Heart left ventricle (tissue), 16 donors: ENCODE measurements around the gene ORAI2. TPM values are rescaled to one million over a fixed set of nuclear protein-coding genes. Genes with fewer than 3 reads are reported as not detected.

Source experiments
- ATAC-seq, 4 donors: fragments of 200-7000 bp; cut with Tn5 transposase; one replicate each; pipeline ENCODE4 v1.9.1; 2020 to 2022; ENCODE audit warnings: moderate library complexity in 4 of 4, mild to moderate bottlenecking in 3 of 4, moderate number of reproducible peaks in 1 of 4
- DNase-seq, 5 donors: peaks; one replicate each; pipeline ENCODE4 v3.0.0-alpha.2; 2020
- H3K27ac ChIP-seq, 12 donors: fragments of 200-600 bp; sonication (generic) in 4 of 12; one replicate each; pipeline versions ENCODE4 v1.5.0 to v1.8.0; 2016 to 2022; ENCODE audit warnings: mild to moderate bottlenecking in 2 of 12
- H3K27me3 ChIP-seq, 9 donors: fragments of 200-600 bp; sonication (generic) in 2 of 9; one replicate each; pipeline versions ENCODE4 v1.5.1 to v1.8.0; 2016 to 2022; ENCODE audit warnings: mild to moderate bottlenecking in 3 of 9
- H3K36me3 ChIP-seq, 9 donors: fragments of 200-600 bp; sonication (generic) in 2 of 9; one replicate each; pipeline versions ENCODE4 v1.5.0 to v1.8.0; 2018 to 2022; ENCODE audit warnings: mild to moderate bottlenecking in 2 of 9
- H3K4me1 ChIP-seq, 12 donors: fragments of 200-600 bp; sonication (generic) in 4 of 12; one replicate each; pipeline versions ENCODE4 v1.5.0 to v1.8.0; 2016 to 2022; ENCODE audit warnings: mild to moderate bottlenecking in 3 of 12
- H3K4me3 ChIP-seq, 12 donors: fragments of 200-600 bp; sonication (generic) in 4 of 12; one replicate each; pipeline versions ENCODE4 v1.5.0 to v1.8.0; 2017 to 2022; ENCODE audit warnings: mild to moderate bottlenecking in 9 of 12, moderate library complexity in 4 of 12
- H3K9me3 ChIP-seq, 12 donors: fragments of 200-600 bp; sonication (generic) in 4 of 12; one replicate each; pipeline versions ENCODE4 v1.5.0 to v1.8.0; 2016 to 2022; ENCODE audit warnings: mild to moderate bottlenecking in 1 of 12
- CTCF ChIP-seq, 12 donors: fragments of 200-600 bp; sonication (generic) in 4 of 12; IDR thresholded peaks; one replicate each; pipeline versions ENCODE4 v1.5.0 to v1.8.0; 2018 to 2022; ENCODE audit warnings: antibody characterized with exemption in 12 of 12, mild to moderate bottlenecking in 5 of 12
- POLR2A ChIP-seq, 2 donors: fragments of 450-650 bp; IDR thresholded peaks; one replicate each; pipeline ENCODE4 v1.6.1; 2017; ENCODE audit warnings: antibody characterized with exemption in 2 of 2, mild to moderate bottlenecking in 2 of 2, moderate library complexity in 2 of 2
- WGBS, 4 donors: extraction: QIAGEN DNeasy Blood & Tissue Kit in 2 of 4; methylation state at CpG; one replicate each; pipeline versions ENCODE4 v1.1.5 to v1.1.7; 2013 to 2018; 5-methylcytosine and 5-hydroxymethylcytosine counted together
- intact Hi-C, 10 donors: fragments of 100-400 bp; cut with DNase I; formaldehyde crosslinking; loops; one replicate each; pipeline versions ENCODE4 v1.11.1 to v1.14.2; 2022
- polyA plus RNA-seq, 2 donors: library from polyadenylated mRNA; stranded (reverse); fragments of 200-250 nt; gene quantifications; one replicate each; pipeline ENCODE4 v1.2.3, GENCODE V29; 2013
- total RNA-seq, 9 donors: library from RNA; depleted of rRNA in 2 of 9; stranded (reverse); fragments of >200 nt in 2 of 9; fragmentation: NEBNext Ultra II Directional in 3 of 9; extraction: Animal tissue kit (Norgen Biotek cat#: 25700) in 3 of 9; gene quantifications; one replicate each; pipeline versions ENCODE4 v1.1.0 to v1.2.4, GENCODE V29; 2016 to 2023
- donor health status: ischemic (EF 13 %, LVEDD 7.1; RV severe dilation, severe dysfunction).
- donor health status: healthy with polysubstance abuse.
- donor health status: DM: no; HTN: yes; CAD: no.
- donor health status: DM: no; HTN: no; CAD: no.
- donor health status: ischemic (EF 25% LVEDD 6.9; RV normal size, moderate dysfunction).
- donor health status: ischemic (EF 25% LVEDD 5.7; RV mildly dilated, moderate dysfunction).
- donor health status: healthy.
- donor health status: DM: yes; HTN: yes; CAD: no.
- donor health status: ischemic (EF 35%, LVEDD 5.7; RV mildly dilated, moderate dysfunction).
- donor health status: nonischemic (EF 11% LVEDD 7.7; RV severe dilation, severe dysfunction).
- donor health status: DM: yes; HTN: yes; CAD: no.
- donor health status: PGD.
- donor health status: ischemic (EF 29% LVEDD 5.4; RV normal size, mild dysfunction).
- donor health status: nonischemic (EF 23%, LVEDD 6.1; RV moderate dilation, normal function).

The ORAI2 gene
- total and polyA plus RNA-seq, 11 donors = 1.1 to 22.0 (median 4.8) TPM

GRCh38 chr7:102457352-102457924 lies 24.1 kb downstream of the ORAI2 start:
- TF ChIP-seq CTCF (IDR thresholded peaks at IDR 0.05) = no peak
- TF ChIP-seq POLR2A (IDR thresholded peaks at IDR 0.05) = no peak

GRCh38 chr7:102459221-102459844 lies 26.0 kb downstream of the ORAI2 start:
- Histone ChIP-seq H3K27ac (no peak overlapping the region), H3K36me3 (peaks cover 0 to 44% (median 34%) of the 10 kb centered on the region in 9 donors), H3K4me1 (peaks cover 0 to 12% (median 10%) of the 10 kb centered on the region in 12 donors), H3K4me3 (no peak overlapping the region), H3K9me3 (no peaks in the 10 kb centered on the region), H3K27me3 (no peaks in the 10 kb centered on the region)
- 92 to 95% (median 94%) methylated on average over 19 to 24 of the region's 24 CpGs for WGBS, 4 donors
- ATAC-seq (no peak), DNase-seq (no peak)
- intact Hi-C loops = loop anchor here in 1 of 10 donors (10.0 kb wide), 1 partner anchor 55 kb away; no protein-coding TSS in a partner anchor
- TF ChIP-seq POLR2A (IDR thresholded peaks at IDR 0.05) (no peak), CTCF (IDR thresholded peaks at IDR 0.05) (no peak)

More at GRCh38 chr7:102457352-102457924, 24.1 kb downstream of the ORAI2 start:
- H3K9me3 ChIP-seq = no peaks in the 10 kb centered on the region
- H3K4me1 ChIP-seq = peaks cover 0 to 7% (median 0%) of the 10 kb centered on the region in 12 donors
- no peaks in the 10 kb centered on the region for H3K27me3 ChIP-seq
- intact Hi-C loops = loop anchor here in 1 of 10 donors (10.0 kb wide), 1 partner anchor 53 kb away; no protein-coding TSS in a partner anchor
- no peak overlapping the region for H3K4me3 ChIP-seq
- WGBS, 4 donors = 94 to 96% (median 95%) methylated on average over 22 to 40 of the region's 40 CpGs
- H3K27ac ChIP-seq = no peak overlapping the region
- H3K36me3 ChIP-seq = peaks cover 0 to 44% (median 34%) of the 10 kb centered on the region in 9 donors
- DNase-seq (no peak), ATAC-seq (no peak)

- intact Hi-C loops = no loop called here
- 80 to 87% (median 84%) methylated on average over 8 of the region's 8 CpGs for WGBS, 4 donors
- no peak overlapping the region for H3K4me3 ChIP-seq
- DNase-seq (no peak), ATAC-seq (no peak)
- H3K9me3 ChIP-seq = no peaks in the 10 kb centered on the region
- H3K36me3 ChIP-seq = peaks cover 0 to 41% (median 34%) of the 10 kb centered on the region in 9 donors
- H3K4me1 ChIP-seq = peaks cover 0 to 14% (median 11%) of the 10 kb centered on the region in 12 donors
- H3K27ac ChIP-seq = no peak overlapping the region
- TF ChIP-seq CTCF (IDR thresholded peaks at IDR 0.05) (no peak), POLR2A (IDR thresholded peaks at IDR 0.05) (no peak)
- no peaks in the 10 kb centered on the region for H3K27me3 ChIP-seq
These were observed 27.1 kb downstream of the ORAI2 start for GRCh38 chr7:102460467-102460866.

- H3K36me3 ChIP-seq = peaks cover 0 to 19% (median 6%) of the 10 kb centered on the region in 9 donors
- 12 to 15% (median 13%) methylated on average over 24 of the region's 24 CpGs for WGBS, 4 donors
- DNase-seq (peak in 2 of 5 donors; percentile 28 to 58), ATAC-seq (peak in 1 of 4 donors; percentile 2)
- TF ChIP-seq POLR2A (IDR thresholded peaks at IDR 0.05) (no peak), CTCF (IDR thresholded peaks at IDR 0.05) (no peak)
- H3K4me1 ChIP-seq = peaks cover 5 to 23% (median 19%) of the 10 kb centered on the region in 12 donors
- no peaks in the 10 kb centered on the region for H3K9me3 ChIP-seq
- H3K27ac ChIP-seq = peak overlapping the region in 11 of 12 donors; percentile 53 to 89 (median 76)
- peak overlapping the region; percentile 70 to 100 (median 90) for H3K4me3 ChIP-seq
- no peaks in the 10 kb centered on the region for H3K27me3 ChIP-seq
- intact Hi-C loops = no loop called here
These were observed 30.6 kb downstream of the ORAI2 start for GRCh38 chr7:102463841-102464576.
